HG03571 (cell line): ENCODE data around the gene PAK2.
A peak's percentile ranks its signal among the peaks of the same experiment; 100 is the strongest.
"Not testable (repeated sequence)": the region's sequence is repeated elsewhere in the genome, so short reads cannot be mapped to it uniquely, and the experiment has no call there.

Experiments used
- ATAC-seq: cut with Tn5 transposase; IDR thresholded peaks from one replicate; pipeline ENCODE4 v1.9.1; 2021; ENCODE audit not compliant: unreplicated experiment

PAK2 gene

DNA sequence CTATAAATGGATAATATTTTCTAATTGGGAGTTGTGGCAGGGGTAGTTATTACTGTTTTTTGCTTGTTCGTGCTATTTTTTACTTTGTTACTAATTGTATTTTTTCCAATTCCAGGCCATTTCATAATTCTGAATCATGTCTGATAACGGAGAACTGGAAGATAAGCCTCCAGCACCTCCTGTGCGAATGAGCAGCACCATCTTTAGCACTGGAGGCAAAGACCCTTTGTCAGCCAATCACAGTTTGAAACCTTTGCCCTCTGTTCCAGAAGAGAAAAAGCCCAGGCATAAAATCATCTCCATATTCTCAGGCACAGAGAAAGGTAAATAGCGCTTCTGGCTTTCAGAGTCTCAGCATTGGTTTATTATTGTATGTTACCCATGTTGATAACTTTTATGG lies 42.9 kb downstream of the PAK2 start:
- ATAC-seq = no peak

DNA sequence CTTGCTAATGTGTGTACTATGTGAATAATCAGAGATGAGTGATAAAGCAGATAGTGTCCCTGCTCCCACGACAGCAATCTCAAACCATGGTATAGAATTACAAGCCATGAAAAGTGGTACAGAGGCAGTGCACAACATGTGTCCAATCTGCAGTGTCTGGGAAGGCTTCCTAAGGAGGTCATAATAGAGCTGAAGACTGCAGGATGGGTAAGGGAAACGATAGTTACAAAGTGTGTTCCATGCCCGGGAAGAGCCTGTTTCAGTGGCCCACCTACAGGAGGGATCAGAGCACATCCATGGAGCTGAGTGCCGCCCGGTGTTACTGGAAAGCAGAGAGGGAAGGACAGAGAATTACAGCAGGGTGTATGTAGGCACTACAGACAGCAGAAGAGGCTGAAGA lies 48.9 kb downstream of the PAK2 start:
- ATAC-seq = no peak

DNA sequence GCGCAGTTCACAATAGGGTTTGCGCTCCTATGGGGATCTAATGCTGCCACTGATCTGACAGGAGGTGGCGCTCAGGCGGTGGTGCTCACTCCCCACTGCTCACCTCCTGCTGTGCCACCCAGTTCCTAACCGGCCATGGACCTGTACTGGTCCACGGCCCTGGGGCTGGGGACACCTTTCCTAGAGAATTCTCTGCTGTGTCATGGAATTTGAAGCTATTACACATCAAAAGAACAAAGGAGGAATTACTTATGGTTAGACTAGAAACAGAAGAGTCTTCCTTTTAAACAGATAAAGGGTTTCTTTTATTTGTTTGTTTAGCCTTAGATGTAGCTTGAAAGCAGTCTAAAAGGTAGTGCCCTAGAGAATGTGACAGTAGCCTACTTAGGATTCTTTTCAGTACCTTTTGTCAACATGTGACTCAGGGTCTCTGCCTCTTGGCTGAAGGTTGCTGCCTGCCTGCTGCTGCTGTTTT lies 50.3 kb downstream of the PAK2 start:
- no peak for ATAC-seq

GRCh38 chr3:196790636-196791035 lies 51.0 kb downstream of the PAK2 start:
- ATAC-seq = no peak

GRCh38 chr3:196792771-196793170 lies 53.1 kb downstream of the PAK2 start:
- no peak for ATAC-seq

DNA sequence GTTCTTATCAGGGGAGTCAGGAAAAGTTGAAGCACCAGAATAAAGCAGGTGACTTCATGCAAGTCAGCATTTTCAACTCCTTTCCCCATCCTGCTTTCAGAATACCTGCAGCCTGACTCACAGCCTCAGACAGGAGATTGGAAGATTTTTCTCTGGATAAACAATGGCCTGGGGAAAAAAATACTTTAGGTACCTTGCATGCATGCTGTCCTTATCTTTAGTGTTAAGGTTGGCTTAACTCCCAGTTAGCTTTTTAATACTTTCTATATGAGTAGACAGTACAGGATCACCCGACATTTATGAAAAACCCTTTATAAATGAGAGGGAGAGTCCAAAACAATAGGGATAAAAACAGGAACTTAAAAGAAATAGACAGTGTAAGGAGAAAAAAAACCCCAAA lies 53.6 kb downstream of the PAK2 start:
- ATAC-seq = no peak

GRCh38 chr3:196794467-196794866 lies 54.8 kb downstream of the PAK2 start:
- ATAC-seq = no peak

DNA sequence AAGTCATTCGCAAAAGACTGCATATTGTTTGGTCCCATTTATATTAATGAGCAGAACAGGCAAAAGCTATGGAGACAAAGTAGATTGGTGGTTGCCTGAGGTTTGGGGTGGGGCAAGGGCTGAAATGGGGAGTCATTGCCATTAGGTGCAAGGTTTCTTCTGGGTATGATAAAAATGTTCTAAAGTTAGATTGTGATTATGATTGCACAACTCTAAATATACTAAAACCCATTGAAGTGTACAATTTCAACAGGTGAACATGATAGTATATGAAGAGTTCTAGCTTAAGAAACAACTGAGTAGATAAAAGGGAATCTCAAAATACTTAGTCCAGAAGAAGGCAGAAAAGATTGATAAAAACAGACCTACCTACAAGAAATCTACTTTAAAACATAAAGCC lies 56.7 kb downstream of the PAK2 start:
- no peak for ATAC-seq

- no peak for ATAC-seq
Observed at GRCh38 chr3:196800742-196801434, 61.2 kb downstream of the PAK2 start.

GRCh38 chr3:196803891-196804468 lies 64.3 kb downstream of the PAK2 start:
- no peak for ATAC-seq

GRCh38 chr3:196804773-196805172 lies 65.1 kb downstream of the PAK2 start:
- no peak for ATAC-seq

DNA sequence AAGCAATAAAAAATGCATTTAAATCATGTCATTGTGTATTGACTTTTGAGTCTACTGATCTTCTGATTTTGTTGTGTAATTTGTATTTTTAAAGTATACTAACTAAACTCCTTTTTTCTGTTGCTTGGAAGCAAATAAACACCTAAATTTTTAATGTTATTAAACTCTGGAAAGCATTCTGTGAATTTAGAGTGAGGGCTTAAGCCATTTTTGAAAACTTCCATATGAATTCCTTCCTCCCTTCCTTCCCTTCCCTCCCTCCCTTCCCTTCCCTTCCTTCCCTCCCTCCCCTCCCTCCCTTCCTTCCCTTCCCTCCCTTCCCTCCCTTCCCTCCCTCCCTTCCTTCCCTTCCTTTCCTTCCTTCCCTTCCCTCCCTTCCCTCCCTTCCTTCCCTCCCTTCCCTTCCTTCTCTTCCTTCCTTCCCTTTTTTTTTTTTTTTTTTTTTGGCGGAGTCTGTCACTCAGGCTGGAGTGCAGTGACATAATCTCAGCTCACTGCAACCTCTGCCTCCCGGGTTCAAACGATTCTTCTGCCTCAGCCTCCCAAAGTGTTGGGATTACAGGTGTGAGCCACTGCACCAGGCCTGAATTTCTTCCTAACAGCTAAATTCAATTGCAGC lies 71.4 kb downstream of the PAK2 start:
- ATAC-seq = no peak

GRCh38 chr3:196812853-196813252 lies 73.2 kb downstream of the PAK2 start:
- no peak for ATAC-seq

DNA sequence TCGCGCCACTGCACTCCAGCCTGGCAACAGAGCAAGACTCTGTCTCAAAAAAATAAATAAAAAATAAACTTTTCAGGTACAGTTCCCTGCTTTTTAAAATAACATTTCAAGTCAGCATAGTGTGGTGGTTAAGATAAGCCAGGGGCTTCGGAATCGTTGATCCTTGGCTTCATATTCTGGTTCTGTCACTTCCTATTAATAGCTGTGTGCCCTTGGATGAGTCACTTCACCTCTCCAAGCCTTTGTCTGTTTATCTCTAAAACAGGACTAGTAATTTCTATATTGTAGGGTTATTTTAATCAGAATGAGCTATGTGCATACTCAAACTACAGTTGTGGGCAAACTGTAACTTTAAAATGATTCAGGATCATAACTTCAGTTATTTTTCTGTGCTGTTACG lies 74.2 kb downstream of the PAK2 start:
- ATAC-seq = no peak

GRCh38 chr3:196821806-196822355 lies 82.2 kb downstream of the PAK2 start:
- ATAC-seq = no peak

DNA sequence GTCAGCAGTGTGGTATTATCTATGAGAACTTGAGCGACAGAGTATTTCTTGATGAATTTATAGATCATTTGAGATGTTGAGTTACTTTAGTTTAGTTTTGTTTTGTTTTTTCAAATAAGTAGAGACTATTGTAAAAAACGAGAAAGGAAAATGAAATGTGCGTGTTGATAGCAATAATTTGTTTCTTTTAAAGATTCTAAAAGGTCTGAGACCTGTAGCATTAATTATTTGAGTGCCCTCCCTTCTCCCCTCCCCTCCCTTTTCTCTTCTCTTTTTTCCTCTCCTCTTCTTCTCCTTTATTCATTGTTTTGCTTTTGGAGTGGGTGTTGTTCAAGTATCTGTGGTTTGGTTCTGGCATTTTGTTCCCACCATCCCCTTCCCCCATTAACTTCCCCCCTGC lies 90.0 kb downstream of the PAK2 start:
- not testable (repeated sequence) for ATAC-seq

GRCh38 chr3:196835086-196835485 lies 95.4 kb downstream of the PAK2 start:
- no peak for ATAC-seq

- ATAC-seq = not testable (repeated sequence)
Observed at GRCh38 chr3:196836626-196837025, 97.0 kb downstream of the PAK2 start.

GRCh38 chr3:196837819-196838420 lies 98.3 kb downstream of the PAK2 start:
- ATAC-seq = peak; percentile 62

GRCh38 chr3:196839351-196839750 lies 99.7 kb downstream of the PAK2 start:
- not testable (repeated sequence) for ATAC-seq

GRCh38 chr3:196842567-196843434 lies 103.1 kb downstream of the PAK2 start:
- no peak for ATAC-seq
